ENCODE data around the gene SLC6A19.

The SLC6A19 gene

GRCh38 chr5:1209896-1210776 lies 8.7 kb downstream of the SLC6A19 start:
- Mint-ChIP-seq H3K27me3 (ENCODE audit: low read depth) (peaks cover 18% of the 10 kb centered on the region), H3K4me3 (no peak overlapping the region), H3K9me3 (no peaks in the 10 kb centered on the region), H3K36me3 (ENCODE audit: low read depth) (no peaks in the 10 kb centered on the region), H3K27ac (peak overlapping the region in 2 of 3 experiments; percentile 28 to 92), H3K4me1 (peaks cover 19% of the 10 kb centered on the region)
- TF ChIP-seq CTCF (IDR thresholded peaks at IDR 0.05; ENCODE audit: unreplicated experiment in 3 of 3) = no peak

GRCh38 chr5:1210832-1211251 lies 9.4 kb downstream of the SLC6A19 start:
- H3K4me1 Mint-ChIP-seq = peaks cover 14% of the 10 kb centered on the region
- no peak for TF ChIP-seq CTCF (IDR thresholded peaks at IDR 0.05; ENCODE audit: unreplicated experiment in 3 of 3)
- H3K36me3 Mint-ChIP-seq (ENCODE audit: low read depth) = no peaks in the 10 kb centered on the region
- peaks cover 4% of the 10 kb centered on the region for H3K9me3 Mint-ChIP-seq
- H3K4me3 Mint-ChIP-seq = no peak overlapping the region
- no peak overlapping the region for H3K27ac Mint-ChIP-seq
- H3K27me3 Mint-ChIP-seq (ENCODE audit: low read depth) = peaks cover 19% of the 10 kb centered on the region

GRCh38 chr5:1211701-1212100 lies 10.3 kb downstream of the SLC6A19 start:
- Mint-ChIP-seq H3K4me1 (peaks cover 8% of the 10 kb centered on the region), H3K9me3 (peaks cover 6% of the 10 kb centered on the region), H3K27ac (peak overlapping the region in 1 of 3 experiments; percentile 55), H3K27me3 (ENCODE audit: low read depth) (peaks cover 21% of the 10 kb centered on the region), H3K4me3 (no peak overlapping the region), H3K36me3 (ENCODE audit: low read depth) (no peaks in the 10 kb centered on the region)
- no peak for TF ChIP-seq CTCF (IDR thresholded peaks at IDR 0.05; ENCODE audit: unreplicated experiment in 3 of 3)

GRCh38 chr5:1212271-1212670 lies 10.9 kb downstream of the SLC6A19 start:
- Mint-ChIP-seq H3K4me1 (peaks cover 7% of the 10 kb centered on the region), H3K27ac (no peak overlapping the region), H3K9me3 (peaks cover 6% of the 10 kb centered on the region), H3K36me3 (ENCODE audit: low read depth) (no peaks in the 10 kb centered on the region), H3K4me3 (no peak overlapping the region), H3K27me3 (ENCODE audit: low read depth) (peaks cover 21% of the 10 kb centered on the region)
- no peak for TF ChIP-seq CTCF (IDR thresholded peaks at IDR 0.05; ENCODE audit: unreplicated experiment in 3 of 3)

- Mint-ChIP-seq H3K36me3 (ENCODE audit: low read depth) (no peaks in the 10 kb centered on the region), H3K27ac (no peak overlapping the region)
Observed at GRCh38 chr5:1212881-1213280, 11.5 kb downstream of the SLC6A19 start.

More at GRCh38 chr5:1212881-1213280, 11.5 kb downstream of the SLC6A19 start:
- Mint-ChIP-seq H3K4me3 (no peak overlapping the region), H3K4me1 (peaks cover 1% of the 10 kb centered on the region), H3K9me3 (peaks cover 6% of the 10 kb centered on the region), H3K27me3 (ENCODE audit: low read depth) (peaks cover 15% of the 10 kb centered on the region)
- TF ChIP-seq CTCF (IDR thresholded peaks at IDR 0.05; ENCODE audit: unreplicated experiment in 3 of 3) = no peak

Measured in nephron (organoid).